ENCODE results near the gene KCNE3.

KCNE3 gene

GRCh38 chr11:74453373-74453975 is 13.9 kb downstream of the KCNE3 start:
- no peaks in the 10 kb centered on the region for H3K9me3 ChIP-seq (ENCODE audit: low read length)
- no peaks in the 10 kb centered on the region for H3F3A ChIP-seq (ENCODE audit: insufficient read depth, low read length)
- no peaks in the 10 kb centered on the region for H3K79me2 ChIP-seq (ENCODE audit: insufficient read depth, low read length)
- H3K9ac ChIP-seq (ENCODE audit: low read length) = no peak overlapping the region
- H3K4me2 ChIP-seq (ENCODE audit: low read length) = no peak overlapping the region
- TF ChIP-seq CTCF (IDR thresholded peaks at IDR 0.05; ENCODE audit: low read length) (peak; percentile 76; the same call in 1 of the 2 replicates), EZH2 (IDR thresholded peaks at IDR 0.05; ENCODE audit: borderline replicate concordance, low read length) (no peak)
- H3K27me3 ChIP-seq (ENCODE audit: insufficient read depth, low read length) = no peaks in the 10 kb centered on the region
- H3K27ac ChIP-seq (ENCODE audit: low read depth, low read length, poor library complexity, severe bottlenecking) = no peak overlapping the region
- H2AFZ ChIP-seq (ENCODE audit: low read length) = no peak overlapping the region
- H3K4me3 ChIP-seq (ENCODE audit: low read depth, low read length, poor library complexity, severe bottlenecking) = no peak overlapping the region
- no peaks in the 10 kb centered on the region for H3K9me2 ChIP-seq (ENCODE audit: low read depth, low read length)
- H3K36me3 ChIP-seq (ENCODE audit: insufficient read depth, low read length) = no peaks in the 10 kb centered on the region
- H3K4me1 ChIP-seq (ENCODE audit: insufficient read depth, low read length, severe bottlenecking) = no peaks in the 10 kb centered on the region
- no peaks in the 10 kb centered on the region for H4K20me1 ChIP-seq (ENCODE audit: insufficient read depth, low read length)

GRCh38 chr11:74452366-74452765 is 15.0 kb downstream of the KCNE3 start:
- no peak overlapping the region for H3K4me2 ChIP-seq (ENCODE audit: low read length)
- no peak for TF ChIP-seq CTCF (IDR thresholded peaks at IDR 0.05; ENCODE audit: low read length)
- TF ChIP-seq EZH2 (IDR thresholded peaks at IDR 0.05; ENCODE audit: borderline replicate concordance, low read length) = no peak

GRCh38 chr11:74450318-74450717 is 17.0 kb downstream of the KCNE3 start:
- Histone ChIP-seq H2AFZ (ENCODE audit: low read length) (no peak overlapping the region), H4K20me1 (ENCODE audit: insufficient read depth, low read length) (no peaks in the 10 kb centered on the region), H3K9ac (ENCODE audit: low read length) (no peak overlapping the region), H3K4me3 (ENCODE audit: low read depth, low read length, poor library complexity, severe bottlenecking) (no peak overlapping the region), H3K27me3 (ENCODE audit: insufficient read depth, low read length) (no peaks in the 10 kb centered on the region), H3K4me1 (ENCODE audit: insufficient read depth, low read length, severe bottlenecking) (no peaks in the 10 kb centered on the region), H3K79me2 (ENCODE audit: insufficient read depth, low read length) (no peaks in the 10 kb centered on the region), H3F3A (ENCODE audit: insufficient read depth, low read length) (no peaks in the 10 kb centered on the region), H3K36me3 (ENCODE audit: insufficient read depth, low read length) (no peaks in the 10 kb centered on the region), H3K4me2 (ENCODE audit: low read length) (no peak overlapping the region), H3K9me3 (ENCODE audit: low read length) (no peaks in the 10 kb centered on the region), H3K27ac (ENCODE audit: low read depth, low read length, poor library complexity, severe bottlenecking) (no peak overlapping the region), H3K9me2 (ENCODE audit: low read depth, low read length) (no peaks in the 10 kb centered on the region)
- no peak for TF ChIP-seq EZH2 (IDR thresholded peaks at IDR 0.05; ENCODE audit: borderline replicate concordance, low read length)
- no peak for TF ChIP-seq CTCF (IDR thresholded peaks at IDR 0.05; ENCODE audit: low read length)

More at GRCh38 chr11:74452366-74452765, 15.0 kb downstream of the KCNE3 start:
- H4K20me1 ChIP-seq (ENCODE audit: insufficient read depth, low read length) = no peaks in the 10 kb centered on the region
- no peaks in the 10 kb centered on the region for H3K4me1 ChIP-seq (ENCODE audit: insufficient read depth, low read length, severe bottlenecking)
- no peaks in the 10 kb centered on the region for H3K9me2 ChIP-seq (ENCODE audit: low read depth, low read length)
- H2AFZ ChIP-seq (ENCODE audit: low read length) = no peak overlapping the region
- H3K27me3 ChIP-seq (ENCODE audit: insufficient read depth, low read length) = no peaks in the 10 kb centered on the region
- no peak overlapping the region for H3K9ac ChIP-seq (ENCODE audit: low read length)
- H3K36me3 ChIP-seq (ENCODE audit: insufficient read depth, low read length) = no peaks in the 10 kb centered on the region
- H3F3A ChIP-seq (ENCODE audit: insufficient read depth, low read length) = no peaks in the 10 kb centered on the region
- H3K4me3 ChIP-seq (ENCODE audit: low read depth, low read length, poor library complexity, severe bottlenecking) = no peak overlapping the region
- H3K9me3 ChIP-seq (ENCODE audit: low read length) = no peaks in the 10 kb centered on the region
- H3K27ac ChIP-seq (ENCODE audit: low read depth, low read length, poor library complexity, severe bottlenecking) = no peak overlapping the region
- H3K79me2 ChIP-seq (ENCODE audit: insufficient read depth, low read length) = no peaks in the 10 kb centered on the region
